Endodermal cell (in vitro differentiated cells): ENCODE data around the gene TRIO. TPM values are rescaled to one million over a fixed set of nuclear protein-coding genes. Genes with fewer than 3 reads are reported as not detected.

Source experiments
- DNase-seq: peaks from one replicate; pipeline ENCODE4 v3.0.0-alpha.2; 2017
- H3K27ac ChIP-seq: 2 replicates; pipeline ENCODE4 v1.5.1; 2013; ENCODE audit warnings: mild to moderate bottlenecking, low read depth, low read length, moderate library complexity
- H3K27me3 ChIP-seq: 2 replicates; pipeline ENCODE4 v1.6.1; 2013; ENCODE audit warnings: mild to moderate bottlenecking, low read length, moderate library complexity; ENCODE audit not compliant: insufficient read depth, control insufficient read depth, poor library complexity, severe bottlenecking
- H3K36me3 ChIP-seq: 2 replicates; pipeline ENCODE4 v1.7.0; 2013; ENCODE audit warnings: mild to moderate bottlenecking, low read length, moderate library complexity; ENCODE audit not compliant: control insufficient read depth, insufficient read depth
- H3K4me1 ChIP-seq: one replicate; pipeline ENCODE4 v1.7.0; 2013; ENCODE audit warnings: low read length; ENCODE audit not compliant: control insufficient read depth, insufficient read depth
- H3K4me3 ChIP-seq: 2 replicates; pipeline ENCODE4 v1.5.1; 2013; ENCODE audit warnings: mild to moderate bottlenecking, low read length, moderate library complexity
- H3K9ac ChIP-seq: 2 replicates; pipeline ENCODE4 v1.6.1; 2013; ENCODE audit warnings: mild to moderate bottlenecking, low read length, moderate library complexity; ENCODE audit not compliant: poor library complexity, severe bottlenecking; ENCODE audit errors: extremely low read depth
- H3K9me3 ChIP-seq: 2 replicates; pipeline ENCODE4 v1.6.1; 2013; ENCODE audit warnings: mild to moderate bottlenecking, low read length, moderate library complexity; ENCODE audit not compliant: control insufficient read depth
- H3K27ac Mint-ChIP-seq: 2 replicates; pipeline ENCODE4 v1.8.0; 2020; ENCODE audit warnings: mixed read lengths
- H3K27me3 Mint-ChIP-seq: 2 replicates; pipeline ENCODE4 v1.8.0; 2021; ENCODE audit warnings: mild to moderate bottlenecking, mixed read lengths; ENCODE audit not compliant: insufficient read depth
- H3K36me3 Mint-ChIP-seq: 2 replicates; pipeline ENCODE4 v1.8.0; 2020; ENCODE audit warnings: low read depth, mixed read lengths
- H3K4me1 Mint-ChIP-seq: 2 replicates; pipeline ENCODE4 v1.8.0; 2020; ENCODE audit warnings: mixed read lengths
- H3K4me3 Mint-ChIP-seq: 2 replicates; pipeline ENCODE4 v1.8.0; 2020; ENCODE audit warnings: mild to moderate bottlenecking, moderate library complexity, mixed read lengths
- H3K9me3 Mint-ChIP-seq: 2 replicates; pipeline ENCODE4 v1.8.0; 2020; ENCODE audit warnings: mild to moderate bottlenecking, mixed read lengths
- CTCF ChIP-seq: fragments of 200-600 bp; sonication (generic); conservative IDR thresholded peaks from 2 replicates; pipeline ENCODE4 v1.5.0; 2021; ENCODE audit warnings: antibody characterized with exemption, mild to moderate bottlenecking
- WGBS, 2 experiments: methylation state at CpG; one replicate each; pipeline versions ENCODE4 v1.1.5 to v1.1.7; 2013; ENCODE audit warnings: missing lambda C conversion rate in 2 of 2, mixed read lengths in 1 of 2; ENCODE audit not compliant: insufficient coverage in 1 of 2, insufficient read length in 1 of 2; 5-methylcytosine and 5-hydroxymethylcytosine counted together
- total RNA-seq, 2 donors: library from RNA; stranded (reverse); fragmentation: NEBNext Ultra II Directional in 1 of 2; extraction: Animal tissue kit (Norgen Biotek cat#: 25700) in 1 of 2; gene quantifications; 2 replicates in 1 of 2; 3 replicates in 1 of 2; pipeline ENCODE4 v1.2.1, GENCODE V29; 2021

TRIO gene
- total RNA-seq, 2 donors from 2014 or later = 88.3 to 109 TPM

GRCh38 chr5:14143841-14144585, 871 bp downstream of the TRIO start:
- Mint-ChIP-seq H3K27me3 (peaks cover 35% of the 10 kb centered on the region), H3K36me3 (no peaks in the 10 kb centered on the region), H3K27ac (peak overlapping the region; percentile 87), H3K4me3 (peak overlapping the region; percentile 83), H3K9me3 (no peaks in the 10 kb centered on the region), H3K4me1 (peaks cover 36% of the 10 kb centered on the region)
- peak overlapping the region; percentile 77 for H3K27ac ChIP-seq
- no peak for TF ChIP-seq CTCF
- H3K9ac ChIP-seq = peak overlapping the region; percentile 55
- H3K9me3 ChIP-seq = no peaks in the 10 kb centered on the region
- no peaks in the 10 kb centered on the region for H3K36me3 ChIP-seq
- peaks cover 8% of the 10 kb centered on the region for H3K4me1 ChIP-seq
- H3K27me3 ChIP-seq = peaks cover 33% of the 10 kb centered on the region
- H3K4me3 ChIP-seq = peak overlapping the region; percentile 88
- DNase-seq = peak; percentile 76
- whole genome bisulfite sequencing, 2 experiments = 0 to 1% methylated on average over 34 to 85 of the region's 85 CpGs

GRCh38 chr5:14144586-14145434, 1.7 kb downstream of the TRIO start:
- Histone ChIP-seq H3K27me3 (peaks cover 25% of the 10 kb centered on the region), H3K9me3 (no peaks in the 10 kb centered on the region), H3K36me3 (no peaks in the 10 kb centered on the region), H3K4me1 (peaks cover 8% of the 10 kb centered on the region), H3K27ac (peak overlapping the region; percentile 77), H3K9ac (peak overlapping the region; percentile 57), H3K4me3 (peak overlapping the region; percentile 88)
- Mint-ChIP-seq H3K4me1 (peaks cover 44% of the 10 kb centered on the region), H3K36me3 (no peaks in the 10 kb centered on the region), H3K4me3 (peak overlapping the region; percentile 83), H3K9me3 (no peaks in the 10 kb centered on the region), H3K27me3 (peaks cover 27% of the 10 kb centered on the region), H3K27ac (no peak overlapping the region)
- no peak for TF ChIP-seq CTCF
- peak; percentile 83 for DNase-seq
- 0 to 2% methylated on average over 9 to 85 of the region's 85 CpGs for WGBS, 2 experiments

GRCh38 chr5:14145435-14146334, 2.5 kb downstream of the TRIO start:
- no peak overlapping the region for H3K27ac Mint-ChIP-seq
- H3K9ac ChIP-seq = peak overlapping the region; percentile 57
- H3K9me3 Mint-ChIP-seq = no peaks in the 10 kb centered on the region
- H3K4me1 ChIP-seq = peaks cover 8% of the 10 kb centered on the region
- WGBS, 2 experiments = 52 to 54% methylated on average over 9 to 14 of the region's 14 CpGs
- no peaks in the 10 kb centered on the region for H3K9me3 ChIP-seq
- H3K4me3 Mint-ChIP-seq = peak overlapping the region; percentile 83
- peak overlapping the region; percentile 85 for H3K4me3 ChIP-seq
- no peak for TF ChIP-seq CTCF
- H3K27me3 Mint-ChIP-seq = peaks cover 18% of the 10 kb centered on the region
- H3K36me3 Mint-ChIP-seq = no peaks in the 10 kb centered on the region
- DNase-seq = no peak
- H3K4me1 Mint-ChIP-seq = peaks cover 48% of the 10 kb centered on the region
- no peaks in the 10 kb centered on the region for H3K36me3 ChIP-seq
- peaks cover 19% of the 10 kb centered on the region for H3K27me3 ChIP-seq
- H3K27ac ChIP-seq = no peak overlapping the region
